Activated CD8-positive, alpha-beta T cell treated with anti-CD3 and anti-CD28 coated beads, Interleukin-2, amount 10 ng/mL, durations not matched to agents 7 days and 5 days (primary cell): ENCODE measurements around the gene ZNF23. TPM values are rescaled to one million over a fixed set of nuclear protein-coding genes. Genes with fewer than 3 reads are reported as not detected.

ENCODE experiments used
- ATAC-seq: fragments of 150-1000 bp; cut with Tn5 transposase; one replicate; pipeline ENCODE4 v1.10.0; 2021; ENCODE audit warnings: moderate library complexity
- CTCF ChIA-PET: fragments of 350-600 bp; sonication (Branson Sonifier 250); formaldehyde crosslinking; loops from one replicate; lab custom pipeline; 2021; ENCODE audit warnings: antibody characterized with exemption; lab: Charles Lee
- POLR2A ChIA-PET: fragments of 350-600 bp; sonication (Branson Sonifier 250); formaldehyde crosslinking; loops from one replicate; lab custom pipeline; 2021; ENCODE audit warnings: antibody characterized with exemption; lab: Charles Lee
- DNase-seq: peaks from one replicate; pipeline ENCODE4 v3.0.0-alpha.2; 2020
- H3K27ac Mint-ChIP-seq: one replicate; pipeline ENCODE4 v1.8.0; 2021; ENCODE audit warnings: mild to moderate bottlenecking, mixed read lengths
- H3K27me3 Mint-ChIP-seq: one replicate; pipeline ENCODE4 v1.8.0; 2021; ENCODE audit warnings: low read depth, mixed read lengths
- H3K36me3 Mint-ChIP-seq: one replicate; pipeline ENCODE4 v1.8.0; 2021; ENCODE audit warnings: low read depth, mixed read lengths
- H3K4me1 Mint-ChIP-seq: one replicate; pipeline ENCODE4 v1.8.0; 2021; ENCODE audit warnings: low read depth, mixed read lengths
- H3K4me3 Mint-ChIP-seq: one replicate; pipeline ENCODE4 v1.8.0; 2021; ENCODE audit warnings: mild to moderate bottlenecking, mixed read lengths
- H3K9me3 Mint-ChIP-seq: one replicate; pipeline ENCODE4 v1.8.0; 2022; ENCODE audit warnings: mixed read lengths; ENCODE audit not compliant: insufficient read depth
- total RNA-seq, 2 experiments: library from RNA; stranded (reverse); gene quantifications; one replicate each; pipeline ENCODE4 v1.2.3, GENCODE V29; 2021

ZNF23 gene
- total RNA-seq, 2 experiments from 2014 or later, result 7.9 to 8.7 TPM

- peak; percentile 68 for DNase-seq
- Mint-ChIP-seq H3K27ac (no peak overlapping the region), H3K36me3 (no peaks in the 10 kb centered on the region), H3K4me1 (peaks cover 6% of the 10 kb centered on the region), H3K4me3 (no peak overlapping the region), H3K9me3 (no peaks in the 10 kb centered on the region), H3K27me3 (no peaks in the 10 kb centered on the region)
- peak; percentile 73 for ATAC-seq
- CTCF ChIA-PET, result no interaction called here
- POLR2A ChIA-PET, result no interaction called here
Measured at GRCh38 chr16:71467810-71468209, 5.8 kb upstream of the ZNF23 start.

GRCh38 chr16:71464231-71464630 is 2.2 kb upstream of the ZNF23 start:
- Mint-ChIP-seq H3K27ac (peak overlapping the region; percentile 43), H3K9me3 (no peaks in the 10 kb centered on the region), H3K36me3 (no peaks in the 10 kb centered on the region), H3K4me1 (peaks cover 22% of the 10 kb centered on the region), H3K4me3 (no peak overlapping the region), H3K27me3 (no peaks in the 10 kb centered on the region)
- ChIA-PET CTCF (interaction anchor here (0.9 to 3.5 kb wide), 2 partner anchors 35 to 51 kb away, joined by 3 to 14 read pairs; no protein-coding TSS in a partner anchor), POLR2A (no interaction called here)
- ATAC-seq (no peak), DNase-seq (no peak)

- H3K36me3 Mint-ChIP-seq, result peaks cover 6% of the 10 kb centered on the region
- ChIA-PET CTCF (interaction anchor here (1.5 to 2.1 kb wide), 2 partner anchors 23 to 149 kb away, joined by 5 to 8 read pairs; no protein-coding TSS in a partner anchor), POLR2A (no interaction called here)
- no peaks in the 10 kb centered on the region for H3K27me3 Mint-ChIP-seq
- no peak overlapping the region for H3K27ac Mint-ChIP-seq
- H3K4me1 Mint-ChIP-seq, result peaks cover 22% of the 10 kb centered on the region
- peak overlapping the region; percentile 86 for H3K4me3 Mint-ChIP-seq
- DNase-seq, result no peak
- ATAC-seq, result no peak
- H3K9me3 Mint-ChIP-seq, result no peaks in the 10 kb centered on the region
Measured at GRCh38 chr16:71460941-71461340, 1.1 kb downstream of the ZNF23 start.

- ChIA-PET POLR2A (no interaction called here), CTCF (interaction anchor here (1.5 to 2.1 kb wide), 2 partner anchors 23 to 150 kb away, joined by 5 to 8 read pairs; no protein-coding TSS in a partner anchor)
- H3K9me3 Mint-ChIP-seq, result no peaks in the 10 kb centered on the region
- ATAC-seq, result no peak
- H3K27me3 Mint-ChIP-seq, result no peaks in the 10 kb centered on the region
- no peak overlapping the region for H3K4me3 Mint-ChIP-seq
- H3K36me3 Mint-ChIP-seq, result peaks cover 6% of the 10 kb centered on the region
- H3K4me1 Mint-ChIP-seq, result peaks cover 22% of the 10 kb centered on the region
- H3K27ac Mint-ChIP-seq, result no peak overlapping the region
- DNase-seq, result no peak
Measured at GRCh38 chr16:71460236-71460635, 1.8 kb downstream of the ZNF23 start.

GRCh38 chr16:71459510-71459909 is 2.5 kb downstream of the ZNF23 start:
- no peak overlapping the region for H3K4me3 Mint-ChIP-seq
- no peaks in the 10 kb centered on the region for H3K27me3 Mint-ChIP-seq
- ChIA-PET POLR2A (no interaction called here), CTCF (no interaction called here)
- H3K36me3 Mint-ChIP-seq, result peaks cover 13% of the 10 kb centered on the region
- H3K9me3 Mint-ChIP-seq, result no peaks in the 10 kb centered on the region
- ATAC-seq (no peak), DNase-seq (no peak)
- no peak overlapping the region for H3K27ac Mint-ChIP-seq
- peaks cover 22% of the 10 kb centered on the region for H3K4me1 Mint-ChIP-seq

- Mint-ChIP-seq H3K4me3 (no peak overlapping the region), H3K27me3 (no peaks in the 10 kb centered on the region), H3K27ac (no peak overlapping the region), H3K4me1 (peaks cover 10% of the 10 kb centered on the region), H3K9me3 (peaks cover 16% of the 10 kb centered on the region), H3K36me3 (peaks cover 39% of the 10 kb centered on the region)
- POLR2A ChIA-PET, result no interaction called here
- no peak for DNase-seq
- CTCF ChIA-PET, result no interaction called here
- no peak for ATAC-seq
Measured at GRCh38 chr16:71456801-71457200, 5.2 kb downstream of the ZNF23 start.

GRCh38 chr16:71453036-71453435 is 9.0 kb downstream of the ZNF23 start:
- Mint-ChIP-seq H3K4me3 (no peak overlapping the region), H3K4me1 (no peaks in the 10 kb centered on the region), H3K36me3 (peaks cover 77% of the 10 kb centered on the region), H3K9me3 (peaks cover 46% of the 10 kb centered on the region), H3K27ac (no peak overlapping the region), H3K27me3 (no peaks in the 10 kb centered on the region)
- ChIA-PET CTCF (no interaction called here), POLR2A (no interaction called here)
- ATAC-seq (no peak), DNase-seq (no peak)

- Mint-ChIP-seq H3K4me3 (no peak overlapping the region), H3K9me3 (peaks cover 60% of the 10 kb centered on the region), H3K4me1 (no peaks in the 10 kb centered on the region), H3K36me3 (peaks cover 64% of the 10 kb centered on the region), H3K27me3 (no peaks in the 10 kb centered on the region), H3K27ac (no peak overlapping the region)
- ChIA-PET CTCF (no interaction called here), POLR2A (no interaction called here)
- ATAC-seq (no peak), DNase-seq (no peak)
Measured at GRCh38 chr16:71449020-71449419, 13.0 kb downstream of the ZNF23 start.

- ATAC-seq (no peak), DNase-seq (no peak)
- POLR2A ChIA-PET, result no interaction called here
- Mint-ChIP-seq H3K27me3 (no peaks in the 10 kb centered on the region), H3K9me3 (peaks cover 60% of the 10 kb centered on the region), H3K4me3 (no peak overlapping the region), H3K27ac (no peak overlapping the region), H3K36me3 (peaks cover 58% of the 10 kb centered on the region), H3K4me1 (no peaks in the 10 kb centered on the region)
- CTCF ChIA-PET, result no interaction called here
Measured at GRCh38 chr16:71448274-71448866, 13.7 kb downstream of the ZNF23 start.

GRCh38 chr16:71443714-71444113 is 18.3 kb downstream of the ZNF23 start:
- H3K36me3 Mint-ChIP-seq, result peaks cover 12% of the 10 kb centered on the region
- ChIA-PET POLR2A (no interaction called here), CTCF (no interaction called here)
- DNase-seq, result no peak
- H3K27me3 Mint-ChIP-seq, result peaks cover 4% of the 10 kb centered on the region
- H3K9me3 Mint-ChIP-seq, result peaks cover 20% of the 10 kb centered on the region
- no peak overlapping the region for H3K27ac Mint-ChIP-seq
- no peaks in the 10 kb centered on the region for H3K4me1 Mint-ChIP-seq
- ATAC-seq, result no peak
- H3K4me3 Mint-ChIP-seq, result no peak overlapping the region

- no peaks in the 10 kb centered on the region for H3K36me3 Mint-ChIP-seq
- H3K27me3 Mint-ChIP-seq, result peaks cover 7% of the 10 kb centered on the region
- no peak within 1 kb of the TSS for H3K4me3 Mint-ChIP-seq
- H3K27ac Mint-ChIP-seq, result no peak within 1 kb of the TSS
- DNase-seq (no peak), ATAC-seq (no peak)
- ChIA-PET CTCF (no interaction called here), POLR2A (no interaction called here)
- peaks cover 5% of the 10 kb centered on the region for H3K9me3 Mint-ChIP-seq
- no peaks in the 10 kb centered on the region for H3K4me1 Mint-ChIP-seq
Measured at GRCh38 chr16:71442051-71442440, 20.0 kb downstream of the ZNF23 start, which contains the start of gene TLE7. TSS of gene TLE7 (minus strand) at chr16:71442054. CDS start at chr16:71433324, 8,730 bp downstream.

GRCh38 chr16:71441348-71442050 is 20.5 kb downstream of the ZNF23 start:
- Mint-ChIP-seq H3K9me3 (peaks cover 5% of the 10 kb centered on the region), H3K4me3 (no peak overlapping the region), H3K4me1 (no peaks in the 10 kb centered on the region), H3K27ac (no peak overlapping the region), H3K27me3 (peaks cover 7% of the 10 kb centered on the region), H3K36me3 (no peaks in the 10 kb centered on the region)
- DNase-seq (no peak), ATAC-seq (no peak)
- POLR2A ChIA-PET, result no interaction called here
- CTCF ChIA-PET, result no interaction called here
